Urothelium cell line (cell line): ENCODE measurements around the gene MAP4K3.

ENCODE experiments used
- DNase-seq: peaks from one replicate; pipeline ENCODE4 v3.0.0; 2011; ENCODE audit warnings: low spot score, mixed read lengths
- FAIRE-seq: peaks from 2 replicates; lab custom pipeline; 2011; peaks lifted over from hg19 to GRCh38; lab: Jason Lieb, UNC

MAP4K3 gene

DNA sequence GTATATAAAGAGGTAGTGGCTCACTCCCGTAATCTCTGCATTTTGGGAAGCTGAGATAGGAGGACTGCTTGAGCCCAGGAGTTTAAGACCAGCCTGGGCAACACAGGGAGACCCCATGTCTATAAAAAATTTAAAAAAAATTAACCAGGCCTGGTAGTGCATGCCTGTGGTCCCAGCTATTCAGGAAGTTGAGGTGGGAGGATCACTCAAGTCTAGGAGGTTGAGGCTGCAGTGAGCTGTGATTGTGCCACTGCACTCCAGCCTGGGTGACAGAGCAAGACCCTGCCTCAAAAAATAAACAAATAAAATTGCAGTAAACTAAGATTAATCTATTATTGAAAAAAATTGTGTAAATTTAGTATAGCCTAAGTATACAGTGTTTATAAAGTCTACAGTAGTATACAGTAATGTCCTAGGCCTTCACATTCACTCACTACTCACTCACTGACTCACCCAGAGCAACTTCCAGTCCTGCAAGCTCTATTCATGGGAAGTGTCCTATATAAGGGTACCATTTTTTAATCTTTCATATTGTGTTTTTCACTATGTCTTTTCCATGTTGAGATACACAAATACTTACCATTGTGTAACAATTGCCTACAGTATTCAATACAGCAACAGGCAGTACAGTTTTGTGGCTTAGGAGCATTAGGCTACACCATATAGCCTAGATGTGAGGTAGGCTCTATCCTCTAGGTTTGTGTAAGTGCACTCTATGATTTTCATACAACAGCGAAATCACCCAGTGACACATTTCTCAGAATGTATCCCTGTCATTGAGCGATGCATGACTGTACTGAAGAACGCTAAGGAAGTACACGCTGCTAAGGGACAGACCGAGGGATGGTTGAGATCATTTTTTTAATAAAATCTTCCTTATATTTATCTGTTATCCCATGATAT, 10.4 kb upstream of the MAP4K3 start:
- FAIRE-seq (no peak), DNase-seq (no peak)

DNA sequence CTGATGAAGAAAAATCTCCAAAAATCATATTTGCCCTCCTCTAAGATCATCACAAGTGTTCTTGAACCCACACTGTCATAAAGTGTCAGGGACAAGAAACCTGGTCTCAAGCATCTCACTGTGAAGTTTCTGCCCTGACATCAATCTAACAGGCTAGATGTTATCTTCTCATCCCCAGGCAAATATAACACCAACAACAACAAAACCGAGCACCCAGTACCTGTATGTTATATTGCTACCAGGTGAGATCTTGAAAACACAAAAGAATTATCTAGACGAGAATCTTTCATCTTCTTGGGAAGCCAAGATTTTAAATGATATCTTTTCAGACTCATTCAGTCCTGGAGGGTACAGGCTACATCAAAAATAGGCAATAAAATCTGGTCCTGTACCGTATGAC, 8.8 kb upstream of the MAP4K3 start:
- FAIRE-seq = no peak

GRCh38 chr2:39443009-39443408, 5.9 kb upstream of the MAP4K3 start:
- DNase-seq (no peak), FAIRE-seq (no peak)

More for the DNA sequence above, 8.8 kb upstream of the MAP4K3 start:
- DNase-seq = no peak

- FAIRE-seq (no peak), DNase-seq (peak; percentile 49)
Observed at GRCh38 chr2:39437522-39438296, 624 bp upstream of the MAP4K3 start.

DNA sequence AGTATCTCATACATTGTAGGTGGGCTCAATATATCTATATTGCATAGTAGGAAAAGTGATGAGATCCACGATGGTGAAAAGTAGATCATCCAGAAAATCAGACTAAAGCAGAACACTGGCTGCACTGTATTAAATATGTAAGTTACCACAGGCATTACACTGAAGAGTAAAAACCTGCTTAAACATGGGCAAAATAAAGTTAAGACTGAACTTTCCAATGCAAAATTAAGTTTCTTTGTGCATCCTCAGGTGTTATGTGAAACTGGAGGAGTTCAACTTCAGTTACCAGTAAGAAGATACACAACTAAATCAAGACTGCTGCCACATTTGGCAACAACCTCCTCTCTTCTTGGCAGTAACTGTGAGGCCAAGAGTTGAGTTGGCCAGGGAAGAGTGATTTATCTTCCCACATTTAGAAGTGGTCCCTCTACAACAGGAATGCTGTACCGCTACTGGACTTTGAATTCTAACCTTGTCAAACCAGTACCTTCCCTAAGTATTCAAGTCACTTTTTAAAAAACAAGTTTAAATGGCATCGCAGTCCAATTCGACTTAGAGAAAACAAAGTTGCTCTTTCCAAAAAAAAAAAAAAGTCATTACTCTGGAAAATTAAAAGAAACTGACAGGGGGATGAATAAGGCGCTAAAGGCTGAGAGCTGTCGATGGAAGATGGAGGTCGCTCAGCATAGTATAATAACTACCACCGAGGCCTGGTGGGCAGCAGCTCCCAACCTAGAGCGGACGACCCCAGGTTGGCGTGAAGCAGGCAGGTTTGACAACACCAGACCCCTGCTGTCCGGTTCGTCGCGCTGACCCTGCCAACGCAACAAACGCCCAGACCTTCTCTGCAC, 1.1 kb downstream of the MAP4K3 start:
- FAIRE-seq (no peak), DNase-seq (no peak)

DNA sequence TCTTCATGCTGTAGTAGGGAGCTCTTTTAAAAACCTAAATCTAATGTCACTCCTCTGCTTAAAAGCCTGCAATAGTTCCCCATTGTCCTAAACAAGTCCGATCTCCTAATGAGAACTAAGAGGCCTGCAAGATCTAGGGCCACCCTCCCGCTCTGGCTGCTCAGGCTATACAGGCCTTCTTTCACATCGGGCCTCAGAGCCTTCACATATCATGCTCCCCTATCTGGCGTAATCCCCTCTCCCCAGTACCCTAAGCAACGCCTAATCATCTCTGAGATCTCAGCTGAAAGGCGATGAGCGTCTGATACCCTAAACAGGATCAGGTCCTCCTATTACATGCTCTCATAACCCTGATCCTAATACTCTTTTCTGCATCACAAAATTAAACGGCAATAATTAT, 1.9 kb downstream of the MAP4K3 start:
- no peak for DNase-seq
- no peak for FAIRE-seq

- DNase-seq (no peak), FAIRE-seq (no peak)
Observed at GRCh38 chr2:39434233-39434897, 2.7 kb downstream of the MAP4K3 start.

- no peak for FAIRE-seq
Observed at GRCh38 chr2:39433586-39434195, 3.4 kb downstream of the MAP4K3 start.

DNA sequence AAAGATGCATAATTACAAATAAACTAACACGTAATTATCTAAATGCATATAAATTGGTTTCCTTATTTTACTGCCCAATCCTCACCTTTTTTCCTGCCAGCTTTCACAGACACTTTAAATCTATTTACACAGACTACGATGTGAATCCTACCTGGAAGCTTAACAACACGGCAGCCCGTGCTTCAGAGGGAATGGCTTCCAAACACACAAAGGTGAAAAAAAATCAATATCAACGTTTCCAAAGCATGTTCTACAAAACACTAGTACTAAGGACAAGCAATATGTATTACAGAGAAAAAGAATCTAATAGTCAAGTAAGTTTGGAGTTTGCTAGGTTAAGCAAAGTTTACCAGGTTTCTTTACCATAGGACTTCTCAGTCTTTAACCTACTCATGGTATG, 4.4 kb downstream of the MAP4K3 start:
- DNase-seq (no peak), FAIRE-seq (no peak)

More at GRCh38 chr2:39433586-39434195, 3.4 kb downstream of the MAP4K3 start:
- no peak for DNase-seq

- DNase-seq (no peak), FAIRE-seq (no peak)
Observed at GRCh38 chr2:39431592-39432316, 5.3 kb downstream of the MAP4K3 start.

GRCh38 chr2:39429746-39430145, 7.3 kb downstream of the MAP4K3 start:
- FAIRE-seq = no peak

DNA sequence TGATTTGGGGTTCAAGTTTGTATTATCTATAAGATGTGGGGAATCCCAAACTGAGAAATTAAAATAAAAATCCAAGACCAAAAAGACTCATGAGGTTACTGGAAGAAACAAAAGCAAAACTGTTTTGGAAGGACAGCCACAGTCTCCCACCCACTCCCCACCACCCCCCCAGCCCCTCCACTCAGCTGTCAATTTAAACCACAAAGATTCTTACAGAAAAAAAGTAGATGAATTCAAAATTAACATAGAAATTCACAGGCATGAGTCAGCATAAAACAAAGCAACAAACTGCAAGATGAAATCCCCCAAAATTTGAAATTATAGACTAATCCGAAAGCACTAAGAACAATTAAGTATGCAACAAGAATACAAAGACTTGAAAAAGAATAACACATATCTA, 12.1 kb downstream of the MAP4K3 start:
- FAIRE-seq = no peak
- no peak for DNase-seq

More at GRCh38 chr2:39429746-39430145, 7.3 kb downstream of the MAP4K3 start:
- no peak for DNase-seq

GRCh38 chr2:39422700-39423099, 14.4 kb downstream of the MAP4K3 start:
- DNase-seq (no peak), FAIRE-seq (no peak)

DNA sequence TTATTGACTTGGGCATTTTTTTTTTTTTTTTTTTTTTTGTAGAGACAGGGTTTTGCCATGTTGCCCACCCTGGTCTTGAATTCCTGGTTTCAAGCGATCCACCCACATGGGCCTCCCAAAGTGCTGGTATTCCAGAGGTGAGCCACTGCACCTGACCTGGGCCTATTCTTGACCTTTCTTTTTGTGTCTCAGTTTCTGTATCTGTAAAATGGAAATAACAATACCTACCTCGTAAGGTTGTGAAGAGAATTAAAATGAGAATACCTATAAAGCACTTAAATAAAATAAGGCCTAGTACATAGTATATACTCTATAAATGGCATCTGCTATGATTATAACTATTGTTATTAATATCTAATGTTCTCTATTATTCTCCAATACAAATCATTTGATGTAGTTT, 15.7 kb downstream of the MAP4K3 start:
- FAIRE-seq (no peak), DNase-seq (no peak)

GRCh38 chr2:39419282-39420223, 17.5 kb downstream of the MAP4K3 start:
- FAIRE-seq (no peak), DNase-seq (no peak)

DNA sequence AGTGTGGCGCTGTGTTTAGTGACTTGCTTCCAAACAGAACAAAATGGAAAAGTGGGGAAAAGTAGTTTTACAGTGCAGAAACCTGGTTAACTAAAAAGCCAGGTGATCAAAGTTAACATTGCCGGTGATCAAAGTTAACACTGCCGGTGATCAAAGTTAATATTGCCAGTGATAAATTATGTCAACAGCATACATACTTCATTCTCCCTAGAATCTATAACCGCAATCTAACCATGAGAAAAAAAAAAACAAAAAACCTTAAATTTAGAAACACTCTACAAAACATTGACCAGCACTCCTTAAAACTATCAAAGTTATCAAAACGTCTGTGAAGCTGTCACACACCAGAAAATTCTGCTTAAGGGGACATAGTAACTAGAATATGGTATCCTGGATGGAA, 18.6 kb downstream of the MAP4K3 start:
- no peak for DNase-seq
- no peak for FAIRE-seq

DNA sequence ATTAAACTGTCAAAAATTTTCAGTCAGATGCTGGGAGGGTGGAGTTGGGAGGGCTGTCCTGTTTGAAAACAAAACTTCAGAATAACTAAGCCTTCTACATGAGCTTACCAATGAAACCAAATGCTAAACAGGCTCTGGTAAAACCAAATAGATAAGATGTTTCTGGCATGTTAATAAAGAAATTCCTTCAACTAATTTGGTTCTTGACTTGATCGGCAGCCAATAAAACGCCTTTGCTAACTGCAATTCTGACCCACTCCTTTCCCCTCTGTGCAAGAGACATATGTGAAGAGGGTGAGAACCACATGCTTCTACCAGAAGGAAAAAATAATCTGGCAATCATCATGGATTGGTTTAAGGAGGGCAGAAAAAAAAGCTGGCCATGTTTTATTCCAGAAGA, 20.9 kb downstream of the MAP4K3 start:
- DNase-seq (no peak), FAIRE-seq (no peak)

GRCh38 chr2:39413063-39413737, 23.9 kb downstream of the MAP4K3 start:
- FAIRE-seq (peak; percentile 9), DNase-seq (no peak)
